ENCODE data around the gene TMEM186.
"Not testable (repeated sequence)": the region's sequence is repeated elsewhere in the genome, so short reads cannot be mapped to it uniquely, and the experiment has no call there.

TMEM186 gene

GRCh38 chr16:8797364-8798173 lies at the start of gene TMEM186, which contains the start of gene PMM2:
TSS of gene TMEM186 (minus strand) at chr16:8797639. CDS start at chr16:8797614, 25 bp downstream.
TSS of gene PMM2 (plus strand) at chr16:8797839. CDS start at chr16:8797883, 44 bp downstream.
- H3K27me3 ChIP-seq (ENCODE audit: insufficient read depth, low read length): no peaks in the 10 kb centered on the region
- peaks cover 68% of the 10 kb centered on the region for H3K79me2 ChIP-seq (ENCODE audit: control insufficient read depth, insufficient read depth, low read length, unreplicated experiment)
- peak within 1 kb of the TSS; percentile 47 for H2AFZ ChIP-seq (ENCODE audit: low read length, unreplicated experiment)
- H3K4me1 ChIP-seq (ENCODE audit: control insufficient read depth, insufficient read depth, low read length, unreplicated experiment): peaks cover 18% of the 10 kb centered on the region
- no peaks in the 10 kb centered on the region for H3K36me3 ChIP-seq (ENCODE audit: insufficient read depth, low read length)
- peak within 1 kb of the TSS; percentile 83 for H3K27ac ChIP-seq (ENCODE audit: low read depth, low read length)
- H3K4me3 ChIP-seq (ENCODE audit: low read depth, low read length): peak within 1 kb of the TSS; percentile 96

- Histone ChIP-seq H3K4me3 (ENCODE audit: low read depth, low read length) (no peak overlapping the region), H3K36me3 (ENCODE audit: insufficient read depth, low read length) (peaks cover 22% of the 10 kb centered on the region), H3K79me2 (ENCODE audit: control insufficient read depth, insufficient read depth, low read length, unreplicated experiment) (peaks cover 11% of the 10 kb centered on the region), H2AFZ (ENCODE audit: low read length, unreplicated experiment) (no peak overlapping the region), H3K27ac (ENCODE audit: low read depth, low read length) (peak overlapping the region; percentile 26; the same call in 1 of the 2 replicates), H3K27me3 (ENCODE audit: insufficient read depth, low read length) (no peaks in the 10 kb centered on the region), H3K4me1 (ENCODE audit: control insufficient read depth, insufficient read depth, low read length, unreplicated experiment) (peaks cover 37% of the 10 kb centered on the region)
These were observed 49.7 kb upstream of the TMEM186 start for GRCh38 chr16:8847145-8847544.

GRCh38 chr16:8846401-8846932 lies 49.0 kb upstream of the TMEM186 start:
- Histone ChIP-seq H3K36me3 (ENCODE audit: insufficient read depth, low read length) (peaks cover 22% of the 10 kb centered on the region), H3K4me1 (ENCODE audit: control insufficient read depth, insufficient read depth, low read length, unreplicated experiment) (peaks cover 35% of the 10 kb centered on the region), H3K4me3 (ENCODE audit: low read depth, low read length) (no peak overlapping the region), H3K79me2 (ENCODE audit: control insufficient read depth, insufficient read depth, low read length, unreplicated experiment) (peaks cover 11% of the 10 kb centered on the region), H3K27ac (ENCODE audit: low read depth, low read length) (no peak overlapping the region), H3K27me3 (ENCODE audit: insufficient read depth, low read length) (no peaks in the 10 kb centered on the region), H2AFZ (ENCODE audit: low read length, unreplicated experiment) (no peak overlapping the region)

GRCh38 chr16:8845699-8846298 lies 48.4 kb upstream of the TMEM186 start:
- peaks cover 22% of the 10 kb centered on the region for H3K36me3 ChIP-seq (ENCODE audit: insufficient read depth, low read length)
- no peaks in the 10 kb centered on the region for H3K27me3 ChIP-seq (ENCODE audit: insufficient read depth, low read length)
- peaks cover 28% of the 10 kb centered on the region for H3K4me1 ChIP-seq (ENCODE audit: control insufficient read depth, insufficient read depth, low read length, unreplicated experiment)
- H2AFZ ChIP-seq (ENCODE audit: low read length, unreplicated experiment): no peak overlapping the region
- H3K27ac ChIP-seq (ENCODE audit: low read depth, low read length): no peak overlapping the region
- H3K79me2 ChIP-seq (ENCODE audit: control insufficient read depth, insufficient read depth, low read length, unreplicated experiment): peaks cover 11% of the 10 kb centered on the region
- H3K4me3 ChIP-seq (ENCODE audit: low read depth, low read length): no peak overlapping the region

- peaks cover 15% of the 10 kb centered on the region; the same call in 1 of the 2 replicates for H3K36me3 ChIP-seq (ENCODE audit: insufficient read depth, low read length)
- H3K27ac ChIP-seq (ENCODE audit: low read depth, low read length); H3K4me1 ChIP-seq (ENCODE audit: control insufficient read depth, insufficient read depth, low read length, unreplicated experiment); H2AFZ ChIP-seq (ENCODE audit: low read length, unreplicated experiment); H3K27me3 ChIP-seq (ENCODE audit: insufficient read depth, low read length); H3K4me3 ChIP-seq (ENCODE audit: low read depth, low read length): not testable (repeated sequence)
- H3K79me2 ChIP-seq (ENCODE audit: control insufficient read depth, insufficient read depth, low read length, unreplicated experiment): peaks cover 14% of the 10 kb centered on the region
These were observed 45.9 kb upstream of the TMEM186 start for GRCh38 chr16:8843296-8843695.

GRCh38 chr16:8842016-8842415 lies 44.6 kb upstream of the TMEM186 start:
- H3K27me3 ChIP-seq (ENCODE audit: insufficient read depth, low read length); H3K4me1 ChIP-seq (ENCODE audit: control insufficient read depth, insufficient read depth, low read length, unreplicated experiment); H2AFZ ChIP-seq (ENCODE audit: low read length, unreplicated experiment); H3K4me3 ChIP-seq (ENCODE audit: low read depth, low read length); H3K27ac ChIP-seq (ENCODE audit: low read depth, low read length): not testable (repeated sequence)
- H3K79me2 ChIP-seq (ENCODE audit: control insufficient read depth, insufficient read depth, low read length, unreplicated experiment): peaks cover 14% of the 10 kb centered on the region
- peaks cover 12% of the 10 kb centered on the region; the same call in 1 of the 2 replicates for H3K36me3 ChIP-seq (ENCODE audit: insufficient read depth, low read length)

- H3K27me3 ChIP-seq (ENCODE audit: insufficient read depth, low read length); H3K36me3 ChIP-seq (ENCODE audit: insufficient read depth, low read length); H3K27ac ChIP-seq (ENCODE audit: low read depth, low read length); H2AFZ ChIP-seq (ENCODE audit: low read length, unreplicated experiment); H3K4me1 ChIP-seq (ENCODE audit: control insufficient read depth, insufficient read depth, low read length, unreplicated experiment); H3K4me3 ChIP-seq (ENCODE audit: low read depth, low read length): not testable (repeated sequence)
- H3K79me2 ChIP-seq (ENCODE audit: control insufficient read depth, insufficient read depth, low read length, unreplicated experiment): peaks cover 10% of the 10 kb centered on the region
These were observed 40.2 kb upstream of the TMEM186 start for GRCh38 chr16:8837594-8837993.

- H3K36me3 ChIP-seq (ENCODE audit: insufficient read depth, low read length); H3K4me1 ChIP-seq (ENCODE audit: control insufficient read depth, insufficient read depth, low read length, unreplicated experiment); H3K27me3 ChIP-seq (ENCODE audit: insufficient read depth, low read length); H3K27ac ChIP-seq (ENCODE audit: low read depth, low read length); H3K4me3 ChIP-seq (ENCODE audit: low read depth, low read length); H2AFZ ChIP-seq (ENCODE audit: low read length, unreplicated experiment): not testable (repeated sequence)
- peaks cover 14% of the 10 kb centered on the region for H3K79me2 ChIP-seq (ENCODE audit: control insufficient read depth, insufficient read depth, low read length, unreplicated experiment)
These were observed 39.4 kb upstream of the TMEM186 start for GRCh38 chr16:8836797-8837196.

- H2AFZ ChIP-seq (ENCODE audit: low read length, unreplicated experiment): no peak overlapping the region
- no peak overlapping the region for H3K4me3 ChIP-seq (ENCODE audit: low read depth, low read length)
- H3K27ac ChIP-seq (ENCODE audit: low read depth, low read length): no peak overlapping the region
- H3K27me3 ChIP-seq (ENCODE audit: insufficient read depth, low read length): no peaks in the 10 kb centered on the region
- peaks cover 31% of the 10 kb centered on the region for H3K36me3 ChIP-seq (ENCODE audit: insufficient read depth, low read length)
- H3K4me1 ChIP-seq (ENCODE audit: control insufficient read depth, insufficient read depth, low read length, unreplicated experiment): peaks cover 8% of the 10 kb centered on the region
- H3K79me2 ChIP-seq (ENCODE audit: control insufficient read depth, insufficient read depth, low read length, unreplicated experiment): peaks cover 30% of the 10 kb centered on the region
These were observed 35.3 kb upstream of the TMEM186 start for GRCh38 chr16:8832717-8833105.

GRCh38 chr16:8831871-8832716 lies 34.7 kb upstream of the TMEM186 start:
- H3K4me1 ChIP-seq (ENCODE audit: control insufficient read depth, insufficient read depth, low read length, unreplicated experiment): peaks cover 8% of the 10 kb centered on the region
- H2AFZ ChIP-seq (ENCODE audit: low read length, unreplicated experiment): no peak overlapping the region
- no peak overlapping the region for H3K27ac ChIP-seq (ENCODE audit: low read depth, low read length)
- H3K27me3 ChIP-seq (ENCODE audit: insufficient read depth, low read length): no peaks in the 10 kb centered on the region
- peaks cover 31% of the 10 kb centered on the region for H3K36me3 ChIP-seq (ENCODE audit: insufficient read depth, low read length)
- no peak overlapping the region for H3K4me3 ChIP-seq (ENCODE audit: low read depth, low read length)
- peaks cover 30% of the 10 kb centered on the region for H3K79me2 ChIP-seq (ENCODE audit: control insufficient read depth, insufficient read depth, low read length, unreplicated experiment)
